HG03457 (cell line): ENCODE results near the gene BIRC7.

Experiments used
- ATAC-seq: cut with Tn5 transposase; IDR thresholded peaks from one replicate; pipeline ENCODE4 v1.9.1; 2021; ENCODE audit warnings: moderate number of reproducible peaks; ENCODE audit not compliant: unreplicated experiment

The BIRC7 gene

GRCh38 chr20:63278661-63279060 is 43.0 kb downstream of the BIRC7 start:
- ATAC-seq, result no peak

- no peak for ATAC-seq
Observed at GRCh38 chr20:63279931-63280330, 44.2 kb downstream of the BIRC7 start.

- ATAC-seq, result no peak
Observed at GRCh38 chr20:63280371-63280770, 44.7 kb downstream of the BIRC7 start.

GRCh38 chr20:63280929-63281545 is 45.3 kb downstream of the BIRC7 start:
- ATAC-seq, result no peak

GRCh38 chr20:63281742-63282665 is 46.3 kb downstream of the BIRC7 start:
- ATAC-seq, result no peak

GRCh38 chr20:63282946-63283345 is 47.2 kb downstream of the BIRC7 start:
- ATAC-seq, result no peak

GRCh38 chr20:63283397-63284082 is 47.8 kb downstream of the BIRC7 start:
- no peak for ATAC-seq

- no peak for ATAC-seq
Observed at GRCh38 chr20:63284083-63284440, 48.4 kb downstream of the BIRC7 start.

GRCh38 chr20:63284544-63284949 is 48.8 kb downstream of the BIRC7 start:
- ATAC-seq, result no peak

- no peak for ATAC-seq
Observed at GRCh38 chr20:63284981-63285524, 49.3 kb downstream of the BIRC7 start.

GRCh38 chr20:63285636-63286615 is 50.2 kb downstream of the BIRC7 start:
- no peak for ATAC-seq

GRCh38 chr20:63286781-63287696 is 51.3 kb downstream of the BIRC7 start:
- no peak for ATAC-seq

GRCh38 chr20:63287697-63288580 is 52.2 kb downstream of the BIRC7 start:
- ATAC-seq, result no peak

- no peak for ATAC-seq
Observed at GRCh38 chr20:63288581-63289251, 53.0 kb downstream of the BIRC7 start.

GRCh38 chr20:63289311-63290135 is 53.8 kb downstream of the BIRC7 start:
- ATAC-seq, result no peak
